GM13976 (cell line): ENCODE data around the gene KLHL3.

Experiments
- DNase-seq: peaks from one replicate; pipeline ENCODE4 v3.0.0; 2012; ENCODE audit warnings: low spot score
- CTCF ChIP-seq: IDR thresholded peaks from 2 replicates; pipeline ENCODE4 v1.5.1; 2012; ENCODE audit warnings: borderline replicate concordance, mild to moderate bottlenecking; ENCODE audit not compliant: insufficient read depth; ENCODE audit errors: extremely low read depth, missing control alignments, control extremely low read depth
- in situ Hi-C: fragments of 300-500 bp; cut with MboI; formaldehyde crosslinking; loops from one replicate; pipeline ENCODE4 v1.12.0; 2022; ENCODE audit warnings: low sequenced_read_pairs, mixed read lengths, inconsistent platforms; ENCODE audit not compliant: unreplicated experiment

Gene KLHL3

GRCh38 chr5:137679910-137680309, 56.0 kb downstream of the KLHL3 start:
- in situ Hi-C loops = no loop called here
- no peak for DNase-seq
- TF ChIP-seq CTCF = no peak

- DNase-seq = no peak
- no peak for TF ChIP-seq CTCF
- in situ Hi-C loops = no loop called here
Measured at GRCh38 chr5:137679195-137679594, 56.7 kb downstream of the KLHL3 start.

DNA sequence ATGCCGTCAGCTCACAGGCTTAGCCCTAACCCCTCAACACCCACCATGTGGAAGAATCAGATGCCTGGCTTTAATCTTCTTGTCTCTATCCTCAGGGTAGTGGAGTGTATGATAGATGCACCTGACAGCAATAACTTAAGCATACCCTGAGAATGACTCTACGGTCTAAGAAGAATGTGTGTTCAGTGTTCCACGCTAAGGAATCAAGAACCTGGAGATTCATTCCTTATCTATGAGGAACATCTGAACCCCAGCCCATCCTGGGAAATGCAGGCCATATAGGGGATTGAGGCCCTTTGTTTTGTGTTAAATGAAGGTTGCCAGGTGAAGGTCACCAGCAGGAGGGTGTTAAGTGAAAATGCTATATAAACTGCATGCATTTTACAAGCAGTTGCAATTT, 63.0 kb downstream of the KLHL3 start:
- no peak for TF ChIP-seq CTCF
- in situ Hi-C loops = no loop called here
- DNase-seq = no peak

DNA sequence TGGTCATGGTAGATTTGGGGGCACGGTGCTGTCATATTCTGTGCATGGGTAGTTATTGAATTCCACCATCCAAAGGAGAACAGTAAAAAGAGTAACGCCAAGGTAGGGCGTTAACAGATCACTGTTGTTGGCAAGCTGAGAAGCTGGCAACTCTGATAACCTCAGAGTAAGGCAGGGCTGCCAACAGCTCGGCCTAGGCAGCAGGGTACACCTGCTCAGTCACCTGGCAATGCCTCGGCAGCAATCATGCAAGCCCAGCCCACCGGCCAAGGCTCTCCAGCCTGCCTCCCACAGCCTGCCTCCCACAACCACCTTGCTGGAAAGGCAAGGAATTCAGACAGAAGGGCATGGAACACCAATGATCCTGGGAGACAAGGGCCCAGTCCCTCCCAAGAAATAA, 63.9 kb downstream of the KLHL3 start:
- no peak for DNase-seq
- TF ChIP-seq CTCF = no peak
- in situ Hi-C loops = no loop called here

GRCh38 chr5:137669811-137670210, 66.1 kb downstream of the KLHL3 start:
- in situ Hi-C loops = no loop called here
- TF ChIP-seq CTCF = no peak
- no peak for DNase-seq

GRCh38 chr5:137668637-137669036, 67.3 kb downstream of the KLHL3 start:
- TF ChIP-seq CTCF = no peak
- no peak for DNase-seq
- in situ Hi-C loops = no loop called here

GRCh38 chr5:137667341-137667740, 68.5 kb downstream of the KLHL3 start:
- in situ Hi-C loops = no loop called here
- no peak for DNase-seq
- no peak for TF ChIP-seq CTCF
